ENCODE data around the gene SYAP1. TPM values are rescaled to one million over a fixed set of nuclear protein-coding genes. Genes with fewer than 3 reads are reported as not detected.

Gene SYAP1
- total and polyA plus RNA-seq, 2 of the 8 experiments (the other 6 are each of a cell fraction or from before 2014, with no cell fraction given) = 2.9 to 20.3 TPM

- Histone ChIP-seq H3K4me3 (ENCODE audit: extremely low read depth in 1 of 4, insufficient read depth in 2 of 4, low read depth in 3 of 4, low read length in 4 of 4) (no peak overlapping the region), H4K91ac (replicated peaks; ENCODE audit: insufficient read length, low read length) (no peak overlapping the region), H3K79me2 (ENCODE audit: control insufficient read depth in 1 of 2, insufficient read depth in 2 of 2, low read length in 2 of 2) (no peaks in the 10 kb centered on the region), H2BK15ac (ENCODE audit: low read length) (no peak overlapping the region), H2BK12ac (ENCODE audit: low read depth, low read length) (no peak overlapping the region), H3K18ac (ENCODE audit: extremely low read depth, low read length) (no peak overlapping the region), H2AFZ (ENCODE audit: low read length) (no peak overlapping the region), H2AK5ac (ENCODE audit: low read depth, low read length) (no peak overlapping the region), H3K9me3 (ENCODE audit: insufficient read depth in 2 of 2, low read depth in 1 of 2, low read length in 1 of 2) (no peaks in the 10 kb centered on the region), H3K9ac (replicated peaks in 1 of 4; ENCODE audit: extremely low read depth in 1 of 4, low read depth in 3 of 4, low read length in 3 of 4) (no peak overlapping the region), H3K23me2 (ENCODE audit: low read depth, low read length) (no peaks in the 10 kb centered on the region), H3K79me1 (ENCODE audit: low read depth, low read length) (no peaks in the 10 kb centered on the region), H3K27me3 (replicated peaks in 1 of 4; ENCODE audit: control insufficient read depth in 3 of 4, extremely low read depth in 1 of 4, insufficient read depth in 3 of 4, low read length in 3 of 4) (no peaks in the 10 kb centered on the region), H3K14ac (ENCODE audit: insufficient read length) (no peak overlapping the region), H2BK5ac (ENCODE audit: low read depth, low read length) (no peak overlapping the region), H4K5ac (ENCODE audit: insufficient read length, low read depth, low read length) (no peak overlapping the region), H3K4me2 (ENCODE audit: insufficient read depth in 1 of 2, low read depth in 2 of 2, low read length in 2 of 2) (no peak overlapping the region), H2BK20ac (ENCODE audit: low read length) (no peak overlapping the region), H4K20me1 (replicated peaks in 1 of 2; ENCODE audit: control insufficient read depth in 1 of 2, insufficient read depth in 2 of 2, low read length in 2 of 2) (peaks cover 0 to 2% of the 10 kb centered on the region in 2 experiments), H3K4ac (replicated peaks; ENCODE audit: insufficient read length, low read depth, low read length) (no peak overlapping the region), H3K4me1 (replicated peaks in 1 of 4; ENCODE audit: control insufficient read depth in 3 of 4, insufficient read depth in 4 of 4, low read length in 3 of 4) (no peaks in the 10 kb centered on the region), H4K8ac (ENCODE audit: extremely low read depth, insufficient read depth, low read length) (no peak overlapping the region), H2BK120ac (replicated peaks; ENCODE audit: low read depth, low read length) (no peak overlapping the region), H3K27ac (ENCODE audit: low read depth, low read length) (no peak overlapping the region), H3K23ac (ENCODE audit: insufficient read length) (no peak overlapping the region), H3K56ac (replicated peaks; ENCODE audit: insufficient read length, low read depth, low read length) (no peak overlapping the region), H3K36me3 (ENCODE audit: control insufficient read depth in 2 of 4, insufficient read depth in 4 of 4, low read length in 3 of 4) (peaks cover 10 to 42% (median 27%) of the 10 kb centered on the region in 4 experiments; a peak in 6 of 8 replicates)
- WGBS, 2 experiments (ENCODE audit: extremely low coverage in 1 of 2, insufficient coverage in 1 of 2, insufficient read length in 1 of 2, insufficient replicate concordance in 2 of 2, low coverage in 1 of 2, low lambda C conversion rate in 2 of 2, missing lambda C conversion rate in 1 of 2) = 92% methylated on average over 6 of the region's 12 CpGs; no CpG with 5 or more reads in 1 of the 2 experiments
- CTCF ChIA-PET (ENCODE audit: partially characterized antibody) = interaction anchor here (1.1 kb wide), 1 partner anchor 64 kb away, joined by 4 read pairs; no protein-coding TSS in a partner anchor
- DNase-seq (ENCODE audit: low read depth in 1 of 2, low spot score in 2 of 2) (no peak), FAIRE-seq (peak; percentile 62)
- POLR2A ChIA-PET (ENCODE audit: partially characterized antibody) = no interaction called here
- TF ChIP-seq RAD21 (IDR thresholded peaks at IDR 0.05 in 1 of 2, conservative IDR thresholded peaks at IDR 0.05 in 1 of 2; ENCODE audit: low read depth in 2 of 2, low read length in 2 of 2) = 0 out of 4 replicates have a peak, but pooled peaks of 1 of the 2 experiments have one; percentile 7
- TF ChIP-seq POU5F1 (IDR thresholded peaks at IDR 0.05; ENCODE audit: low read depth, low read length) = no peak
Measured at GRCh38 chrX:16743604-16744325, 24.4 kb downstream of the SYAP1 start.
